ENCODE measurements around the gene UST.
"Not testable (repeated sequence)": the region's sequence is repeated elsewhere in the genome, so short reads cannot be mapped to it uniquely, and the experiment has no call there.

Gene UST

GRCh38 chr6:148880742-148881141 lies 133.9 kb downstream of the UST start:
- DNase-seq: not testable (repeated sequence)

- DNase-seq: no peak
These were observed 134.9 kb downstream of the UST start for GRCh38 chr6:148881593-148882311.

DNA sequence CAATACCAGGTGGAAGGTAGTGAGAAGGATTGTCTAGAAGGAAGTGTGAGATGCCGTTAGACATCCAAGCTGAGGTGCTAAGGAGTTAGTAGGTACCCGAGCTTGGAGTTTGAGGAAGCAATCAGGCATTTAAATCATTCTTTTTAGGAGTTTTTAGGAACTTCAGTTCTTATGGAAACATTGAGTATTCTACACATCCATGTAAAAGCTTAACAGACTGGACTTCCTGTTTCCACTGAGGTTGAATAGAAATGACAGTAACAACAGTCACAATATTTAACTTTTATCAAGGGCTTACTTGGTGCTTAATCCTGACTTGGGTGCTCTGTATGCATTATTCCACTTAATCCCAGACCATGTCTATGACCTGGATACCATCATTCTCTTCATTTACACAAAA lies 136.4 kb downstream of the UST start:
- peak in 1 of 2 donors; percentile 21 for DNase-seq

DNA sequence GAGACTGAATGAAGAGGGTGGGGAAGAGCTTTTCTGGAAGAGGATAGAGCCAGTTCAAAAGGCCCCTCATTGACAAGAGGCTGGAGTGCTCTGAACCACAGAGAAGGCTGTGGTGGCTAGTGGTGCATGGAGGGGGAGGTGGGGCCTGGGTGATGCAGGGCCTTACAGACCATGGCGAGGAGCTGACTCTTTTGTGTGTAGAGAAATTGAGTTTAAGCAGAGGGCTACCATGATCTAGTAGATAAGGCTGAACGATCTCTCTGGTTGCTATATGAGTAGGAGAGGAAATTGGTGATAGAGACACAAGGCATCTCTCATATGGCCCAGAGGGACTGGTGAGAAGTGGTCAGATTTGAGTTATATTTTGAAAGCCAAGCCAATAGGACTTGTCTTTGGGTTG lies 137.6 kb downstream of the UST start:
- no peak for DNase-seq

GRCh38 chr6:148885136-148885865 lies 138.5 kb downstream of the UST start:
- DNase-seq: peak in 1 of 2 donors; percentile 41

DNA sequence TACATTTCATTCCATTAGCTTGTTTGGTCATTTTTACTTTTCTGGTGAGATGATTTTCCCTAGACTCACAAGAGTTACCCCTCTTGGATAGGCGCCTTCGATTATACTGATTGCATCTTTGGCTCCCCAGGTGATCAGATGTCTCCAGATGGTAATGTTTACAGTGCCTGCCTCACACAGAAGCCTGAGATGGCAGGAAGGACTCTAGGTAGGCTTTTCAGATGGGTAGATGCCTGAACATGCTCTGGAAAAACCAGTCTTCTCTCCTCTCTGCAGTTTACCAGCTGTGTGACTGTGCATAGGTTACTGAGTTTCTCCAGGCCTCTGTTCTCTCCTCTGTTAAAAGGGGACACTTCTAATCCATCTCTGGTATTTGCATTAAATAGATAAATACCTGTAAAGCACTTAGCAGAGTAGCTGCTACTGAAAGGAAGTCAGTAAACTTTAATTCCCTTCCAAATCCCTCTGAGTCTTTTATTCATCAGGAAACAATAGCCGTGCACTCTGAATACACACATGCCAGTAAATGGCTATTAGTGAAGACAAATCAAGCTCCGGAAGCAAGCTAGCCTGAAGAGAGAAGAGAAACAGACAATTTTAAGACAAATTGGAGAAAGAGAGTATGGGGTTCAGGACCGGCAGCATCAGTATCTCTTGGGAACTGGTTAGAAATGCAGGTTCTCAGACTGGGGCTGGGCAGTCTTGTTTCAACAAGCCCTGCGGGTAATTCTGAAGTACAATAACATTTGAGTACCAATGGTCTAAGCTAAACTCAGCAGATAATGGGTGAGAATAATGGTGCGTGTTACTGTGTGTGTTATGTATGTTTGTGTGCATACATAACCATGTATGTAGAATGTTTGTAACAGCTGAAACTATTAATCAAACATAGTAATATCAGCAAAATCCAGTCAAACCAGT lies 139.4 kb downstream of the UST start:
- DNase-seq: no peak

GRCh38 chr6:148887181-148887580 lies 140.4 kb downstream of the UST start:
- no peak for DNase-seq

GRCh38 chr6:148888856-148889255 lies 142.0 kb downstream of the UST start:
- DNase-seq: no peak

- DNase-seq: no peak
These were observed 143.3 kb downstream of the UST start for GRCh38 chr6:148890096-148890495.

DNA sequence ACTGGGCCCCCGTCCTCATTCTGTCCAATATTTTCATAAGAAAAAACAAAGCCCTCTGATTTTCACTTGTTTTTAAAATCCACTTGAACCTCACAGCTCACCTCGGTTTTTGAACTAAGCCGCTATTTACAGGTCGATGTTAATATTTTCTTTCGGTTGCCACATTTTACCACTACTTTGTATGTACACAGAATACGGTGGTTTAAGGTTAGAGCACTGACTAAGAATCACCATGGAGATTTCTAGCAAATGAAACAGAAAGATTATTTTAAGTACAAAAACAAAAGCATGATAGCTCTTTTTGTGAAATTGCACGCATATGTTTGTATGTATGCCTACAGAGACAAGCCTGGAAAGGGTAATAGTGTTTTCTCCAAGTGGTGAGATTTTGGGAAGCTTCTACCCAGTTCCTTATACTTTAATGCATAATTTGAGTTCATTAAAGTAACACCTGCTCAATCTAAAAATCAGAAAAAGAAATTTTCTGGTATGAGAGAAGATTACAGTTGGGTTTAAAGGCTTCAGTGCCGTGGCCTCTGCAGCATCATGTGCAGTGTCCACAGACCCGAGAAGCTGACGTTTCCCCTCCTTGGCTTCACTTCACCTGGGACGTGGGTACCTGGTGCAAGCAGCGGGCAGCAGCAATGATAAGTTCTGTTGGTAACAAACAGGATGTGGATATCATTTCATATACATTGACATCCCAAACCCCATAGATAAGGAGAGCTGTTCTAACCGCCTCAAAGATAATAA lies 144.0 kb downstream of the UST start:
- no peak for DNase-seq

- no peak for DNase-seq
These were observed 144.6 kb downstream of the UST start for GRCh38 chr6:148891405-148891783.

DNA sequence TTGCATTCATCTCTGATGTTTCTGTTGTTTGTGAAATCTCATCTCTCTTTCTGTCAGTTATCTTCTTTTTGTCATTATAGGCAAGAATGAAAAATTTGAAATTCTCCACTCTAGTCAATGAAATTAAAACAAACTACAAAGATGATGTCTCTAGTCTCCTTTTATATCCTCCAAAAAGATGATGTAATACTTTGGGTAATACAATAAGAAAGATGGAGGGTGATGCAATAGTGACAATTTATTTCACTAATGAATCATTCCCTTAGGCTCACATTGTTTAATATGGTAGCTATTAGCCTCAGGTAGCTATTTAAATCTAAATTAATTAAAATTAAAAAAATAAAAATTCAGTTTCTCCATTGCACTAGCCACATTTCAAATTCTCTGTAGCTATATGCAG lies 145.4 kb downstream of the UST start:
- DNase-seq: no peak

DNA sequence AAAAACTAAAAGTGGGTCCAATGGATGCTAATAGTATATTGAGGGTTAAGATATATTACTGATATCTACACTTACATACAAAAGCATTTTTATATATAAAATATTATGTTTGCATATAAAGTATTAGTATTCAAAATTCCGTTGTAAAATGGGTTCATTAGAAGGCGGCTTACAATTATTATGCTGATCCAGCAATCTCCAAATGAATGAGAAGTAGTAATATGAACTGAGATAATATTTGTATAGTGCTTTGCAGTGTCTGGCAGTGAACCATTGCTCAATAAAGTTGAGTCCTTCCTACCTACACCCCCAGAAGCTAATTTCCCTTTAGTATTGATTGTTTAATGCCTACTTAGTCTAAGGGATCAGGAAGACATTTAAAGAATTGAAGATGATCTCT lies 146.2 kb downstream of the UST start:
- no peak for DNase-seq

DNA sequence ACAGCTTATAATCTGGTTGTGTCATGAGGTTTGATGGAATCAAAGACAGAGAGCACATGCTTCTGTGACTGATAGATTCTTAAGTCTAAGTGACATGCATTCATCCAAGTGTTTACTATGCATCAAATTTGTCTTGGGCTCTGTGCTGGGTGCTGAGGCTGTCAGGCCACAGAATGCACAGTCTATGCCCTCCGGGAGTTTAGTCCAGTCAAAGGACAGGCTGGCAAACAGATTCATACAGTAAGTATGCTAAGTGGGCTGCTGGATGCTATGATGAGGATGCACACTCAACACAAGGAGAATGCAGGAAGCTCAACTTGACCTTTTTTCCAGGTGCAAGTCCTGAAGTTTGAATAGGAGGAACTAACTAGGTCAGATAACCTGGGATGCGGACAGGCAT lies 146.7 kb downstream of the UST start:
- DNase-seq: no peak

DNA sequence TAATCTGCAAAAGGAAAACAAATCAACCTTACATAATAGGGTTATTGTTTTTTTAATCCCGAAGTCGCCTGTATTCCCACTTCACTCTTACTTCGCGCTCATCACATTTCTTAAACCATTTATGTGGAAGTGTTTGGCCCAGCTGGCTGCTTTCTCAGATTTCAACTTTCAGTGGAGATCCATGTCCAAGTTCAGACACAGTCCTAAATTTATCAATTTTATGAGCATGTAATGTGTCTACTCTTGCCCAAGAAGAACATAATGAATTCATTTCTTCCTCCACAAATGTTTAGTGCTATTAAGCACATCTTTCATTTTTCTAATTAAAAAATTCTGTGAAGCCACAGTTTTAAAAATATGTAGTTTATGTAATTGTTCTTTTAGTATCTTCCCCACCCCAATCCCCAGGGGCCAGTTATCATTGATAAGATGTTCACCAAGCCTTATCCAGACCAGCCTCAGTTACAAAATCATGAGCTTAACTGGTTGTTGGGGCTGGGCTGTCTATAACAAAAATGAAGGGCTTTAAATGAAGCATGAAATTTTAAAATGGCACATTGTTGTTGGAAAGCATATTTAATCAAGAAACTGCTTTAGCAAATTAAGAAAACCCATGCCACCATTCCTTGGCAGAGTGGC lies 151.7 kb downstream of the UST start:
- no peak for DNase-seq

DNA sequence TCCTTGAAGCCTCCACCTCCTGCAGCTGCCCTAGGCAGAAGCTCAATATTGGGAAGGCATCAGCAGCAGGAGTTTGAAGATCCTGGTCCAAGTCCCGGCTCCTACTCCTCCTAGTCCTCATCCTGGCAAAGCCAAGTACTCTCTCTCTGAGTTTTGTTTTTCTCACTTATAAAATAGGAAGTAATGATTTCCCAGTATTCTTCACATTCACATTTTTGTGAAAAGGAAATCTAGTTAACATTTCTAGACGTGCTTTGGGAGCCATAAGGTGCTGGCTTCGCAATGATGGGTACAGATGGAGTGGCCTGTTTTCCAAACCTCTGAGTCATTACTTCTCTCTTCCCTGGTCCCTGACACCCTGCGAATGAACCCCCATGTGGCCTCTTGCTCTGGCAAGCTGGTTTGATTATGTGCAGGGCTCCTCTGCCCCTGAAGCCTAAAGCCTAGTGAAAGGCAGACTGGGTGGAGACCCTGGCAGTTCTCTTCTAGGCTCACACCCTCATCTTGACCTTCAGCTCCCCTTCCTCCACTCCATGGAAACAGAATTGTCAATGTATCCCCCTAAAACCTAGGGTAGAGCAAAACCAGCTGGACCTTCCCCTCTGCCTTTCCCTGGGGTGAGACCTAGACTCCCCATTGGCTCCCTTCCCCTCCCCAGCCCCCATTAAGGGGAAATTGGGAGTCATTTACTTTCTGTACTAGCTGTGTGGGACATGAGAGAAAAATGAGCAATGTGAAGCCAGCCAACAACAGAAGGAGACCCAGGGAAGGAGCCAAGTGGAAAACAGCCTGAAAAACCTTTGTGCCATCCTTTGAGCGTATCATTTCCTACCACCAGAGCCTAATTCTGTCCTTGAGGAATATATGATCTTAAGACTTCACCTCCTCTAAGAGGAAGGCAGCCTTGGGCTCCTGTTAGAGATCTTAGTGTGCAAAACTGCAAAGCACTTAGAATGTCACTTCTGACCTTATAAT lies 158.4 kb downstream of the UST start:
- DNase-seq: no peak

DNA sequence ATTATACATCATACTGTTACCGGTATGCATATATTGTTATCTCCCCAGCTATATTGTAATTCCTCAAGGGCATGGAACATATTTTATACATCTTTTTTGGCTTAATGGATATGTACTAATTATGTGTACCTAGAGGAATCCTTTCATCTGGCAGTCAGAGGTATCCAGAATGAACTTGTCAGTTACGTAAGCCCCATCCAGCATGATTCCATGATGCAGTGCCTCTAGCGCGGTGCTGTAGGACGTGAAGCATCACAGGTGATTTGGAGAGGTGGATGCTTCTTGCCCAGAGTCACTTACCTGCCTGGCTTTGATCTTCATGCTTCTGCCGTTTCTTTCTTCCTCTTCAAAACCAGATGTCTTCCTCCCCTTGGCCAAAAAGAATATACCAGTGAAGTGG lies 159.1 kb downstream of the UST start:
- DNase-seq: no peak

GRCh38 chr6:148906386-148906785 lies 159.6 kb downstream of the UST start:
- DNase-seq: no peak

DNA sequence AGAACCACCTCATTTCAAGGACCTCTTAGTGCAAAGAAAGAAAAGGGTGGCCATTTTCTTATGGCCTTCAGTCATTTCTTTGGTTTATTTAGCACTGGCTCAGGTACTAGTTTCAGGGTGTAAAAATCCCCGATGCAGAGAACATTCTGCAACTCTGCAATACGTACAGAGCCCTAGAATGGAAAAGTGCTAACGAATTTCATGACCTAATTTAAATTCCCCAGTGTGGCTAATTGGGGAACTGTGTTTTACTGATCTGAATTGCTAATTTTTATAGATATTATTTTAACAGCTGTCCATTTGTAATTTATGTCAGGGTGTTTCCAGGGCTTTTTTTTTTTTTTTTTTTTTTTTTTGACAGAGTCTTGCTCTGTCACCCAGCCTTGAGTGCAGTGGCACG lies 160.7 kb downstream of the UST start:
- DNase-seq: no peak

GRCh38 chr6:148912252-148912651 lies 165.4 kb downstream of the UST start:
- DNase-seq: no peak

- no peak for DNase-seq
These were observed 169.0 kb downstream of the UST start for GRCh38 chr6:148915810-148916209.
